Iris pigment epithelial cell (primary cell): ENCODE data around the gene AHI1.
A peak's percentile ranks its signal among the peaks of the same experiment; 100 is the strongest.
"Not testable (repeated sequence)": the region's sequence is repeated elsewhere in the genome, so short reads cannot be mapped to it uniquely, and the experiment has no call there.

Experiments used
- DNase-seq: peaks from one replicate; pipeline ENCODE4 v3.0.0-alpha.2; 2011; ENCODE audit warnings: low read depth

The AHI1 gene

GRCh38 chr6:135390458-135390857, 107.1 kb downstream of the AHI1 start:
- no peak for DNase-seq

- DNase-seq, result no peak
These were observed 112.2 kb downstream of the AHI1 start for GRCh38 chr6:135385299-135385698.

- DNase-seq, result no peak
These were observed 113.8 kb downstream of the AHI1 start for GRCh38 chr6:135383766-135384165.

- no peak for DNase-seq
These were observed 114.2 kb downstream of the AHI1 start for GRCh38 chr6:135383301-135383700.

- DNase-seq, result no peak
These were observed 115.3 kb downstream of the AHI1 start for GRCh38 chr6:135382182-135382628.

- DNase-seq, result no peak
These were observed 116.7 kb downstream of the AHI1 start for GRCh38 chr6:135380793-135381192.

GRCh38 chr6:135379647-135380046, 117.9 kb downstream of the AHI1 start:
- DNase-seq, result no peak

- DNase-seq, result peak; percentile 56
These were observed 124.8 kb downstream of the AHI1 start for GRCh38 chr6:135372758-135373157.

- not testable (repeated sequence) for DNase-seq
These were observed 133.9 kb downstream of the AHI1 start for GRCh38 chr6:135363622-135364021.

GRCh38 chr6:135362124-135362523, 135.4 kb downstream of the AHI1 start:
- no peak for DNase-seq

GRCh38 chr6:135360222-135360621, 137.3 kb downstream of the AHI1 start:
- DNase-seq, result no peak

- DNase-seq, result peak; percentile 74
These were observed 138.6 kb downstream of the AHI1 start for GRCh38 chr6:135358985-135359384.

- DNase-seq, result peak; percentile 97
These were observed 139.2 kb downstream of the AHI1 start for GRCh38 chr6:135358251-135358821.

- DNase-seq, result no peak
These were observed 143.1 kb downstream of the AHI1 start for GRCh38 chr6:135354407-135354806.

GRCh38 chr6:135353113-135353512, 144.4 kb downstream of the AHI1 start:
- DNase-seq, result no peak

GRCh38 chr6:135351635-135352034, 145.9 kb downstream of the AHI1 start:
- no peak for DNase-seq

GRCh38 chr6:135347887-135348286, 149.7 kb downstream of the AHI1 start:
- DNase-seq, result no peak

GRCh38 chr6:135346747-135347146, 150.8 kb downstream of the AHI1 start:
- DNase-seq, result peak; percentile 51

- no peak for DNase-seq
These were observed 153.0 kb downstream of the AHI1 start for GRCh38 chr6:135344526-135344925.

- not testable (repeated sequence) for DNase-seq
These were observed 157.6 kb downstream of the AHI1 start for GRCh38 chr6:135339920-135340319.

- peak; percentile 62 for DNase-seq
These were observed 163.4 kb downstream of the AHI1 start for GRCh38 chr6:135334169-135334568.

GRCh38 chr6:135331002-135331401, 166.5 kb downstream of the AHI1 start:
- peak; percentile 64 for DNase-seq

GRCh38 chr6:135329851-135330803, 167.4 kb downstream of the AHI1 start:
- no peak for DNase-seq
